Measurements from ENCODE around the gene FRY. TPM values are rescaled to one million over a fixed set of nuclear protein-coding genes. Genes with fewer than 3 reads are reported as not detected.

Gene FRY
- total RNA-seq, 1 experiment from 2014 or later, result 4.7 TPM

DNA sequence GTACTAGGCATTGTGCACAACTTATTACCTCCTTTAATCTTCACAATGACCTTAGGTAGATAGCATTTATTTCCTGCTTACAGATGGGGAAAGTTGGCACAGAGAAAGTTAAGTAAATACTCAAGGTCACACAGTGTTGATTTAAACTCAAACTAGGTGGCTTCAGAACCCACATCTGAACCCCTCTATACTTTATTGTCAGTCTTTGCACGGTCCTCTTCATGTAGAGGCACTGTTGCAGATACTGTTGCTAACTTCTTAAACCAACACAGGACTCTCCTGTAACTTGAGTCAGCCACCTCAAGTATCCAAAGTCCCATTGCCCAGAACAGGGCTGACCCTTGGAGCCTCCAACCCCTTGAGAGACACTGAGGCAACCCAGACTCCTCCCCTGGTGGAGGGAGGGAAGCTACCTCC, 48.8 kb downstream of the FRY start:
- H3F3A ChIP-seq (ENCODE audit: insufficient read depth, low read depth), result no peaks in the 10 kb centered on the region
- H3K4me2 ChIP-seq, result no peak overlapping the region
- DNase-seq, result no peak
- intact Hi-C loops (cut with micrococcal nuclease; ENCODE audit: unreplicated experiment), result no loop called here
- no peak overlapping the region for H3K4me3 ChIP-seq
- H2AFZ ChIP-seq, result no peak overlapping the region
- H3K27ac ChIP-seq, result no peak overlapping the region
- no peaks in the 10 kb centered on the region for H3K9me3 ChIP-seq (ENCODE audit: insufficient read depth, low read depth)
- POLR2A ChIA-PET (ENCODE audit: unreplicated experiment), result no interaction called here
- no TSS peak for BruUV-seq (replicated peaks)
- H3K9me2 ChIP-seq (ENCODE audit: insufficient read depth), result no peaks in the 10 kb centered on the region
- no peaks in the 10 kb centered on the region for H3K36me3 ChIP-seq (ENCODE audit: low read depth)
- no peaks in the 10 kb centered on the region for H3K79me2 ChIP-seq (ENCODE audit: low read depth)
- TF ChIP-seq, protein P1, sequence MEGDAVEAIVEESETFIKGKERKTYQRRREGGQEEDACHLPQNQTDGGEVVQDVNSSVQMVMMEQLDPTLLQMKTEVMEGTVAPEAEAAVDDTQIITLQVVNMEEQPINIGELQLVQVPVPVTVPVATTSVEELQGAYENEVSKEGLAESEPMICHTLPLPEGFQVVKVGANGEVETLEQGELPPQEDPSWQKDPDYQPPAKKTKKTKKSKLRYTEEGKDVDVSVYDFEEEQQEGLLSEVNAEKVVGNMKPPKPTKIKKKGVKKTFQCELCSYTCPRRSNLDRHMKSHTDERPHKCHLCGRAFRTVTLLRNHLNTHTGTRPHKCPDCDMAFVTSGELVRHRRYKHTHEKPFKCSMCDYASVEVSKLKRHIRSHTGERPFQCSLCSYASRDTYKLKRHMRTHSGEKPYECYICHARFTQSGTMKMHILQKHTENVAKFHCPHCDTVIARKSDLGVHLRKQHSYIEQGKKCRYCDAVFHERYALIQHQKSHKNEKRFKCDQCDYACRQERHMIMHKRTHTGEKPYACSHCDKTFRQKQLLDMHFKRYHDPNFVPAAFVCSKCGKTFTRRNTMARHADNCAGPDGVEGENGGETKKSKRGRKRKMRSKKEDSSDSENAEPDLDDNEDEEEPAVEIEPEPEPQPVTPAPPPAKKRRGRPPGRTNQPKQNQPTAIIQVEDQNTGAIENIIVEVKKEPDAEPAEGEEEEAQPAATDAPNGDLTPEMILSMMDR (conservative IDR thresholded peaks at IDR 0.05), result no peak
- TF ChIP-seq EZH2 (IDR thresholded peaks at IDR 0.05; ENCODE audit: low read depth), result no peak
- no peaks in the 10 kb centered on the region for H3K4me1 ChIP-seq (replicated peaks; ENCODE audit: insufficient read depth)
- H3K27me3 ChIP-seq (ENCODE audit: insufficient read depth, low read depth), result no peaks in the 10 kb centered on the region
- no peaks in the 10 kb centered on the region for H4K20me1 ChIP-seq (ENCODE audit: insufficient read depth)
- CTCF ChIA-PET, result no interaction called here

DNA sequence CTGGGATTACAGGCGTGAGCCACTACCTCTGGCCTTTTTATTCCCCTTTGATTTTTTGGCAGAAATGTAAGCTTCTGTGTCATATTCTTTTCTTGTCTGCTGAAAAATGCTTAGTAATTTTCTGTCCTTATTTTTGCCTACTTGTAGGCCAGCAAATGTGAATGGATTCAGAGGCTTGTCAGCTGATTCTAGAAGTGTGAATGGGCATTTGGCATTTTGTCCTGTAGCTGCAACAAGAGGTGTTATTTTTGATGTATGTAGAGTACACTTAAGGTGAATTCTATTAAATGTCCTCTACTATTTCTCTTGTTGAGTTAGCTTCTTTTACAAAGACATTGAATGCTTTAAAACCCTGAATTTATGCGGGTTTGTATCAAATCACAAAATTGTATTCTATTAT, 50.0 kb downstream of the FRY start:
- intact Hi-C loops (cut with micrococcal nuclease; ENCODE audit: unreplicated experiment), result no loop called here
- CTCF ChIA-PET, result interaction anchor here (0.7 kb wide), 1 partner anchor 411 kb away, joined by 5 read pairs; no protein-coding TSS in a partner anchor
- TF ChIP-seq, protein P1 (conservative IDR thresholded peaks at IDR 0.05), result no peak
- TF ChIP-seq EZH2 (IDR thresholded peaks at IDR 0.05; ENCODE audit: low read depth), result no peak

DNA sequence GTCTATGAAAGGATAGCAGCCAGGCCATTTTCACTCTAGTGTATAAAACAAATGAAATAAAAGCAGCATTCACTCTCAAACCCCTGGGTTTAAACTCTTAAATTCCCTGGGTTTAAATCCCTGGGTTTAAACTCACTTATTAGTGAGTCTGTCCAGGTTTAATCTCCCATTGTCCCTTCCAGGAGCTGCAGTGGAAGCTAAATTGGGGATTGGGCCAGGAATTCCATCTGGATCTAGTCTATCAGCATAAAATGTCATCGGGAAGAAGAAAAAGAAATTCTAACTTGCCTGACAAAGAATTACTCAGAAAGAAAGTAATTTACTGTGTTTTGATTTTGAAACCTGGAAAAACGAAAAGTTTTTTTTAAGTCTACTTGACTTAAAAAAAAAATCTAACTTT, 54.8 kb downstream of the FRY start:
- intact Hi-C loops (cut with micrococcal nuclease; ENCODE audit: unreplicated experiment), result no loop called here
- H3K9me2 ChIP-seq (ENCODE audit: insufficient read depth), result no peaks in the 10 kb centered on the region
- H3F3A ChIP-seq (ENCODE audit: insufficient read depth, low read depth), result no peaks in the 10 kb centered on the region
- no peaks in the 10 kb centered on the region for H3K36me3 ChIP-seq (ENCODE audit: low read depth)
- H3K27me3 ChIP-seq (ENCODE audit: insufficient read depth, low read depth), result no peaks in the 10 kb centered on the region
- no peaks in the 10 kb centered on the region for H3K9me3 ChIP-seq (ENCODE audit: insufficient read depth, low read depth)
- H3K79me2 ChIP-seq (ENCODE audit: low read depth), result no peaks in the 10 kb centered on the region
- no peak for TF ChIP-seq EZH2 (IDR thresholded peaks at IDR 0.05; ENCODE audit: low read depth)
- TF ChIP-seq, protein P1 (conservative IDR thresholded peaks at IDR 0.05), result no peak
- DNase-seq, result no peak
- POLR2A ChIA-PET (ENCODE audit: unreplicated experiment), result no interaction called here
- no peak overlapping the region for H3K4me2 ChIP-seq
- CTCF ChIA-PET, result no interaction called here
- no peak overlapping the region for H3K4me3 ChIP-seq
- H4K20me1 ChIP-seq (ENCODE audit: insufficient read depth), result no peaks in the 10 kb centered on the region
- no peak overlapping the region for H2AFZ ChIP-seq
- no TSS peak for BruUV-seq (replicated peaks)
- peaks cover 7% of the 10 kb centered on the region for H3K4me1 ChIP-seq (replicated peaks; ENCODE audit: insufficient read depth)
- no peak overlapping the region for H3K27ac ChIP-seq

More for the DNA sequence above, 50.0 kb downstream of the FRY start:
- Histone ChIP-seq H3K4me3 (no peak overlapping the region), H4K20me1 (ENCODE audit: insufficient read depth) (no peaks in the 10 kb centered on the region), H3K9me2 (ENCODE audit: insufficient read depth) (no peaks in the 10 kb centered on the region), H3K27ac (no peak overlapping the region), H2AFZ (no peak overlapping the region), H3K9me3 (ENCODE audit: insufficient read depth, low read depth) (no peaks in the 10 kb centered on the region), H3K36me3 (ENCODE audit: low read depth) (no peaks in the 10 kb centered on the region), H3K79me2 (ENCODE audit: low read depth) (no peaks in the 10 kb centered on the region), H3K27me3 (ENCODE audit: insufficient read depth, low read depth) (no peaks in the 10 kb centered on the region), H3F3A (ENCODE audit: insufficient read depth, low read depth) (no peaks in the 10 kb centered on the region), H3K4me1 (replicated peaks; ENCODE audit: insufficient read depth) (no peaks in the 10 kb centered on the region), H3K4me2 (no peak overlapping the region)
- POLR2A ChIA-PET (ENCODE audit: unreplicated experiment), result no interaction called here
- DNase-seq, result no peak
- BruUV-seq (replicated peaks), result no TSS peak

All from PC-9 (cell line).